Suprapubic skin (tissue), 3 donors: ENCODE measurements around the gene EBLN2.

Experiments used
- CTCF ChIP-seq, 2 donors: fragments of 200-600 bp in 1 of 2; fragments of 450-650 bp in 1 of 2; sonication (generic) in 1 of 2; IDR thresholded peaks; one replicate each; pipeline ENCODE4 v1.5.1; 2016 to 2019; ENCODE audit warnings: antibody characterized with exemption in 2 of 2, mild to moderate bottlenecking in 1 of 2, moderate library complexity in 1 of 2
- EP300 ChIP-seq: sonication (generic); formaldehyde crosslinking; IDR thresholded peaks from one replicate; pipeline ENCODE4 v1.6.1; 2017; ENCODE audit warnings: antibody characterized with exemption
- POLR2A ChIP-seq, 2 donors: fragments of 450-650 bp; IDR thresholded peaks; one replicate each; pipeline ENCODE4 v1.6.1; 2017; ENCODE audit warnings: antibody characterized with exemption in 2 of 2, mild to moderate bottlenecking in 2 of 2, moderate library complexity in 2 of 2

GRCh38 chr3:73101881-73102280 lies 40.4 kb downstream of the EBLN2 start:
- TF ChIP-seq POLR2A (IDR thresholded peaks at IDR 0.05) (no peak), CTCF (IDR thresholded peaks at IDR 0.05) (no peak), EP300 (no peak)
